SU-DHL-6 (cell line): ENCODE results near the gene DOCK9.

Experiments used
- CTCF ChIP-seq: fragments of 200-600 bp; sonication (generic); IDR thresholded peaks from one replicate; pipeline ENCODE4 v1.5.1; 2017; ENCODE audit warnings: antibody characterized with exemption, mild to moderate bottlenecking, low read length, moderate library complexity; ENCODE audit not compliant: insufficient read depth, poor library complexity, severe bottlenecking
- EZH2phosphoT487 ChIP-seq: fragments of 200-600 bp; sonication (generic), shearing (Covaris generic); conservative IDR thresholded peaks from 2 replicates; pipeline ENCODE4 v1.6.1; 2018; ENCODE audit warnings: mild to moderate bottlenecking, antibody characterized with exemption, low read length, moderate library complexity, mixed read lengths

DNA sequence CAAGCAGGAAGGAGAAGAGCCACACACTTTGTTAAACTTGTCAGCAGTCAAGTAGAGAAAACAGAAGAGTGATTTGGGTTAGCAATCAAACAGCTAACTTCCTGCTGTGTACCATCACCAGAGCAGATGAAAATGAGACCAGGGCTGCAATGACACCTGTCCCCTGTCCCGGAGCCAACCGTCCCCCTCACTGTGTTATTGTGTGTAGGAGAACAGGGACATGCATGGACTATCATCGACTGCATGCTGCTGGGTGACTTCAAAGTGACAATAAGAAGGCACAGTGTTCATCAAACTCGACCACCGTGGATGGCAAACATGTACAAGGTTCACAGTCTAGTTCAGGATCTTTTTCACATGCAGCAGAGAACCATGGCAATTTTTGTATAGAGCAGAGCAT, 131.3 kb downstream of the DOCK9 start:
- no peak for TF ChIP-seq CTCF
- no peak for TF ChIP-seq EZH2phosphoT487
